A549 (cell line): ENCODE results near the gene KCNK2. TPM values are rescaled to one million over a fixed set of nuclear protein-coding genes. Genes with fewer than 3 reads are reported as not detected.

Source experiments
- ATAC-seq, 2 experiments: fragments of 200-7000 bp in 1 of 2; fragments of >200 bp in 1 of 2; cut with Nextera tagmentation in 1 of 2; cut with Tn5 transposase in 1 of 2; 3 replicates each; pipeline versions ENCODE4 v1.8.0 to v1.9.1; 2018 to 2020; ENCODE audit warnings: mild to moderate bottlenecking in 1 of 2, moderate library complexity in 1 of 2
- CTCF ChIA-PET: fragments of 300-600 bp; sonication (Branson Sonifier 250); formaldehyde crosslinking; extraction: SDS; loops from one replicate; lab custom pipeline; 2021; ENCODE audit warnings: antibody characterized with exemption, inconsistent platforms; lab: Yijun Ruan, JAX
- POLR2A ChIA-PET: fragments of 350-600 bp; formaldehyde crosslinking; extraction: SDS; loops from one replicate; lab custom pipeline; 2021; ENCODE audit warnings: antibody characterized with exemption, inconsistent platforms; lab: Yijun Ruan, JAX
- DNase-seq, 2 experiments: peaks; one replicate each; pipeline versions ENCODE4 v3.0.0 to v3.0.0-alpha.2; 2011 to 2016; ENCODE audit warnings: low read depth in 1 of 2, low spot score in 1 of 2
- FAIRE-seq: peaks from 2 replicates; lab custom pipeline; 2011; peaks lifted over from hg19 to GRCh38; lab: Jason Lieb, UNC
- H3K27ac ChIP-seq, 2 experiments: fragments of >200 bp; sonication (Bioruptor Twin); formaldehyde crosslinking; 3 replicates each; pipeline ENCODE4 v1.5.1; 2016 to 2017
- H3K4me1 ChIP-seq: fragments of >200 bp; sonication (Bioruptor Twin); formaldehyde crosslinking; 3 replicates; pipeline ENCODE4 v1.6.1; 2016
- H3K4me2 ChIP-seq: fragments of >200 bp; sonication (Bioruptor Twin); formaldehyde crosslinking; 3 replicates; pipeline ENCODE4 v1.6.1; 2016
- H3K4me3 ChIP-seq: fragments of >200 bp; sonication (Bioruptor Twin); formaldehyde crosslinking; 3 replicates; pipeline ENCODE4 v1.5.1; 2016
- H3K9me3 ChIP-seq: fragments of >200 bp; sonication (Bioruptor Twin); formaldehyde crosslinking; 3 replicates; pipeline ENCODE4 v1.6.1; 2016
- CBX2 ChIP-seq: fragments of 200-600 bp; sonication (generic); IDR thresholded peaks from 2 replicates; pipeline ENCODE4 v1.6.1; 2016; ENCODE audit warnings: low read depth, mild to moderate bottlenecking, borderline replicate concordance
- CEBPB ChIP-seq, 2 experiments: fragments of >200 bp in 1 of 2; sonication (Bioruptor Twin) in 1 of 2; formaldehyde crosslinking in 1 of 2; IDR thresholded peaks; 2 replicates each; pipeline ENCODE4 v1.6.1; 2012 to 2016
- CHD4 ChIP-seq: fragments of 200-600 bp; sonication (generic); IDR thresholded peaks from 2 replicates; pipeline ENCODE4 v1.6.1; 2016; ENCODE audit warnings: antibody characterized with exemption, mild to moderate bottlenecking, borderline replicate concordance
- E2F6 ChIP-seq: IDR thresholded peaks from 2 replicates; pipeline ENCODE4 v1.6.1; 2012; ENCODE audit warnings: low read depth, borderline replicate concordance
- ELK1 ChIP-seq: fragments of 150-350 bp; IDR thresholded peaks from 2 replicates; pipeline ENCODE4 v1.6.1; 2014; ENCODE audit warnings: low read depth, mild to moderate bottlenecking, low read length
- EP300 ChIP-seq, 2 experiments: fragments of >200 bp; sonication (Bioruptor Twin); formaldehyde crosslinking; IDR thresholded peaks; 2 replicates in 1 of 2; 3 replicates in 1 of 2; pipeline ENCODE4 v1.6.1; 2016 to 2017
- ESRRA ChIP-seq: fragments of 150-350 bp; IDR thresholded peaks from 2 replicates; pipeline ENCODE4 v1.6.1; 2014; ENCODE audit warnings: mild to moderate bottlenecking, low read length, borderline replicate concordance
- FOSL2 ChIP-seq, 2 experiments: fragments of 450-650 bp in 1 of 2; fragments of >200 bp in 1 of 2; sonication (Bioruptor Twin) in 1 of 2; formaldehyde crosslinking; IDR thresholded peaks; 2 replicates each; pipeline versions ENCODE4 v1.5.0 to v1.6.1; 2016 to 2020; ENCODE audit warnings: mild to moderate bottlenecking in 1 of 2, moderate library complexity in 1 of 2
- FOXS1 ChIP-seq: fragments of 250-450 bp; sonication (Bioruptor Pico); IDR thresholded peaks from 2 replicates; pipeline ENCODE4 v1.5.0; 2020; ENCODE audit warnings: mild to moderate bottlenecking, moderate library complexity
- GATA3 ChIP-seq: IDR thresholded peaks from 2 replicates; pipeline ENCODE4 v1.6.1; 2012; ENCODE audit warnings: borderline replicate concordance
- HMGXB4 ChIP-seq: fragments of 250-450 bp; sonication (Bioruptor Pico); IDR thresholded peaks from 2 replicates; pipeline ENCODE4 v1.5.0; 2021; ENCODE audit warnings: mild to moderate bottlenecking, moderate library complexity, borderline replicate concordance
- HOXA7 ChIP-seq: fragments of 250-450 bp; sonication (Bioruptor Pico); IDR thresholded peaks from 2 replicates; pipeline ENCODE4 v1.5.0; 2020; ENCODE audit warnings: mild to moderate bottlenecking, moderate library complexity
- HOXB5 ChIP-seq: fragments of 250-450 bp; sonication (Bioruptor Pico); IDR thresholded peaks from 2 replicates; pipeline ENCODE4 v1.5.0; 2020; ENCODE audit warnings: mild to moderate bottlenecking, moderate library complexity
- JUNB ChIP-seq: fragments of >200 bp; sonication (Bioruptor Twin); formaldehyde crosslinking; IDR thresholded peaks from 2 replicates; pipeline ENCODE4 v1.6.1; 2016
- KDM5A ChIP-seq: fragments of 200-600 bp; sonication (generic); IDR thresholded peaks from 2 replicates; pipeline ENCODE4 v1.6.1; 2016; ENCODE audit warnings: antibody characterized with exemption, mild to moderate bottlenecking
- MAX ChIP-seq: IDR thresholded peaks from 2 replicates; pipeline ENCODE4 v1.6.1; 2012
- MAZ ChIP-seq: fragments of 150-350 bp; IDR thresholded peaks from 2 replicates; pipeline ENCODE4 v1.6.1; 2014; ENCODE audit warnings: antibody characterized with exemption, low read depth, low read length, borderline replicate concordance
- NFE2L2 ChIP-seq: fragments of 150-350 bp; conservative IDR thresholded peaks from 2 replicates; pipeline ENCODE4 v1.6.1; 2014; ENCODE audit warnings: low read length
- NR3C1 ChIP-seq: fragments of >200 bp; sonication (Bioruptor Twin); formaldehyde crosslinking; IDR thresholded peaks from 3 replicates; pipeline ENCODE4 v1.6.1; 2017
- PHF8 ChIP-seq: fragments of 200-600 bp; sonication (generic); IDR thresholded peaks from 2 replicates; pipeline ENCODE4 v1.6.1; 2016; ENCODE audit warnings: low read depth, mild to moderate bottlenecking, antibody characterized with exemption, moderate library complexity, borderline replicate concordance
- RARB ChIP-seq: fragments of 250-450 bp; sonication (Bioruptor Pico); IDR thresholded peaks from 2 replicates; pipeline ENCODE4 v1.8.0; 2021; ENCODE audit warnings: mild to moderate bottlenecking, moderate library complexity
- RCOR1 ChIP-seq: fragments of 150-350 bp; IDR thresholded peaks from 2 replicates; pipeline ENCODE4 v1.6.1; 2014; ENCODE audit warnings: antibody characterized with exemption, low read length, low read depth
- RFX5 ChIP-seq: fragments of 450-650 bp; IDR thresholded peaks from 2 replicates; pipeline ENCODE4 v1.7.1; 2014; ENCODE audit warnings: antibody characterized with exemption, mild to moderate bottlenecking, moderate library complexity
- TP53 ChIP-seq: fragments of 250-450 bp; sonication (Bioruptor Pico); IDR thresholded peaks from 2 replicates; pipeline ENCODE4 v1.5.0; 2021; ENCODE audit warnings: mild to moderate bottlenecking, moderate library complexity
- WGBS: methylation state at CpG from one replicate; pipeline ENCODE4 v1.1.6; 2017; ENCODE audit errors: missing lambda C conversion rate; 5-methylcytosine and 5-hydroxymethylcytosine counted together
- polyA plus RNA-seq, 4 experiments: library from polyadenylated mRNA; depleted of rRNA in 3 of 4; stranded (reverse); fragments of >200 nt; fragmentation: RNase III in 1 of 4; extraction: RNeasy Plus Mini Kit Qiagen cat#74134 plus additional on column Dnase treatment in 1 of 4; gene quantifications; 2 replicates in 3 of 4; 3 replicates in 1 of 4; pipeline ENCODE4 v1.2.3, GENCODE V29; 2011 to 2017

KCNK2 gene
- polyA plus RNA-seq, 2 of the 4 experiments (the other 2 are of a cell fraction): 0.04 TPM; not detected in 1

- ChIA-PET POLR2A (no interaction called here), CTCF (no interaction called here)
- ATAC-seq: no peak
These were observed 127.6 kb downstream of the KCNK2 start for GRCh38 chr1:215210167-215210566.

GRCh38 chr1:215215846-215216245 is 133.3 kb downstream of the KCNK2 start:
- TF ChIP-seq MAZ: no peak
- no peak for TF ChIP-seq HOXA7 (CRISPR knock-in tag)
- no peak for TF ChIP-seq KDM5A
- TF ChIP-seq RFX5: no peak
- TF ChIP-seq RARB: no peak
- TF ChIP-seq, all 56 proteins: peak for 0
- Histone ChIP-seq H3K4me3 (no peak overlapping the region), H3K4me1 (no peaks in the 10 kb centered on the region), H3K27ac (no peak overlapping the region), H3K4me2 (no peak overlapping the region), H3K9me3 (no peaks in the 10 kb centered on the region)
- DNase-seq (no peak), ATAC-seq (no peak), FAIRE-seq (no peak)
- WGBS: 53% methylated on average over 1 of the region's 1 CpG
- ChIA-PET CTCF (no interaction called here), POLR2A (no interaction called here)

More at GRCh38 chr1:215210167-215210566, 127.6 kb downstream of the KCNK2 start:
- Histone ChIP-seq H3K4me2 (no peak overlapping the region), H3K4me1 (no peaks in the 10 kb centered on the region), H3K27ac (no peak overlapping the region), H3K9me3 (no peaks in the 10 kb centered on the region), H3K4me3 (no peak overlapping the region)
- FAIRE-seq (no peak), DNase-seq (no peak)
- TF ChIP-seq HMGXB4 (CRISPR knock-in tag) (no peak), CBX2 (no peak), CHD4 (no peak), E2F6 (no peak), CEBPB (IDR thresholded peaks at IDR 0.05) (no peak), TP53 (CRISPR knock-in tag) (no peak), FOSL2 (IDR thresholded peaks at IDR 0.05) (no peak), FOSL2 (CRISPR knock-in tag; IDR thresholded peaks at IDR 0.05) (no peak), RCOR1 (no peak), PHF8 (no peak), HOXB5 (CRISPR knock-in tag) (no peak), GATA3 (no peak), EP300 (IDR thresholded peaks at IDR 0.05) (no peak), FOXS1 (CRISPR knock-in tag) (no peak), NR3C1 (no peak), NFE2L2 (no peak), ESRRA (no peak), JUNB (no peak), ELK1 (no peak), MAX (no peak)
